Fibroblast of lung (primary cell): Measurements from ENCODE around the gene ENTPD6.

Source experiments
- EZH2 ChIP-seq: IDR thresholded peaks from 2 replicates; pipeline ENCODE4 v1.5.1; 2012; ENCODE audit warnings: low read length, control low read depth, mild to moderate bottlenecking; ENCODE audit errors: missing control alignments
- TF ChIP-seq, protein P1 (sequence below), 2 donors: IDR thresholded peaks in 1 of 2; conservative IDR thresholded peaks in 1 of 2; 1 replicate in 1 of 2; 2 replicates in 1 of 2; pipeline ENCODE4 v1.5.1; 2011 to 2012; ENCODE audit warnings: low read length in 2 of 2, control low read depth in 1 of 2, inconsistent platforms in 1 of 2, low read depth in 1 of 2, mild to moderate bottlenecking in 1 of 2

GRCh38 chr20:25220810-25221591 lies 25.5 kb downstream of the ENTPD6 start:
- TF ChIP-seq, protein P1, sequence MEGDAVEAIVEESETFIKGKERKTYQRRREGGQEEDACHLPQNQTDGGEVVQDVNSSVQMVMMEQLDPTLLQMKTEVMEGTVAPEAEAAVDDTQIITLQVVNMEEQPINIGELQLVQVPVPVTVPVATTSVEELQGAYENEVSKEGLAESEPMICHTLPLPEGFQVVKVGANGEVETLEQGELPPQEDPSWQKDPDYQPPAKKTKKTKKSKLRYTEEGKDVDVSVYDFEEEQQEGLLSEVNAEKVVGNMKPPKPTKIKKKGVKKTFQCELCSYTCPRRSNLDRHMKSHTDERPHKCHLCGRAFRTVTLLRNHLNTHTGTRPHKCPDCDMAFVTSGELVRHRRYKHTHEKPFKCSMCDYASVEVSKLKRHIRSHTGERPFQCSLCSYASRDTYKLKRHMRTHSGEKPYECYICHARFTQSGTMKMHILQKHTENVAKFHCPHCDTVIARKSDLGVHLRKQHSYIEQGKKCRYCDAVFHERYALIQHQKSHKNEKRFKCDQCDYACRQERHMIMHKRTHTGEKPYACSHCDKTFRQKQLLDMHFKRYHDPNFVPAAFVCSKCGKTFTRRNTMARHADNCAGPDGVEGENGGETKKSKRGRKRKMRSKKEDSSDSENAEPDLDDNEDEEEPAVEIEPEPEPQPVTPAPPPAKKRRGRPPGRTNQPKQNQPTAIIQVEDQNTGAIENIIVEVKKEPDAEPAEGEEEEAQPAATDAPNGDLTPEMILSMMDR (conservative IDR thresholded peaks at IDR 0.05 in 1 of 2, IDR thresholded peaks at IDR 0.05 in 1 of 2; ENCODE audit: low read depth in 1 of 2, low read length in 2 of 2): no peak
- TF ChIP-seq EZH2: no peak
